HepG2 (cell line): ENCODE results near the gene MCEE. TPM values are rescaled to one million over a fixed set of nuclear protein-coding genes. Genes with fewer than 3 reads are reported as not detected.

ENCODE experiments used
- ATAC-seq: fragments of 200-7000 bp; cut with Tn5 transposase; 3 replicates; pipeline ENCODE4 v1.9.1; 2020; ENCODE audit warnings: mild to moderate bottlenecking, moderate library complexity
- BruUV-seq: library from RNA; stranded (reverse); fragments of 400-500 nt; replicated peaks from 2 replicates; lab custom pipeline; 2021; lab: Mats Ljungman, UMichigan
- CTCF ChIA-PET: fragments of 300-600 bp; formaldehyde crosslinking; extraction: SDS; loops from one replicate; lab custom pipeline; 2021; ENCODE audit warnings: low total read pairs, inconsistent platforms, low intra/inter-chr PET ratio; lab: Yijun Ruan, JAX
- POLR2A ChIA-PET: fragments of 350-600 bp; sonication (Branson Sonifier 250); formaldehyde crosslinking; loops from one replicate; lab custom pipeline; 2020; ENCODE audit warnings: antibody characterized with exemption, inconsistent platforms; lab: Yijun Ruan, JAX
- DNase-seq: peaks from one replicate; pipeline ENCODE4 v3.0.0-alpha.2; 2015; ENCODE audit warnings: low spot score
- FAIRE-seq: peaks from 3 replicates; lab custom pipeline; 2011; peaks lifted over from hg19 to GRCh38; lab: Jason Lieb, UNC
- H2AFZ ChIP-seq: one replicate; pipeline ENCODE4 v1.6.1; 2011; ENCODE audit warnings: low read length, inconsistent platforms
- H3K27ac ChIP-seq: fragments of 300-600 bp; 3 replicates; pipeline ENCODE4 v1.8.0; 2011; ENCODE audit warnings: mixed run types, mild to moderate bottlenecking, mixed read lengths, low read length, inconsistent platforms; ENCODE audit not compliant: insufficient read depth; ENCODE audit errors: extremely low read length
- H3K27me3 ChIP-seq, 2 experiments: fragments of 200-600 bp in 1 of 2; 2 replicates in 1 of 2; 3 replicates in 1 of 2; pipeline versions ENCODE4 v1.6.0 to v1.8.0; 2011; ENCODE audit warnings: low read length in 2 of 2, mild to moderate bottlenecking in 2 of 2, moderate library complexity in 2 of 2, inconsistent platforms in 1 of 2; ENCODE audit not compliant: insufficient read depth in 2 of 2, control insufficient read depth in 1 of 2
- H3K36me3 ChIP-seq, 2 experiments: fragments of 200-600 bp in 1 of 2; replicated peaks in 1 of 2; 2 replicates in 1 of 2; 3 replicates in 1 of 2; pipeline versions ENCODE4 v1.5.1 to v1.8.0; 2011; ENCODE audit warnings: low read length in 2 of 2, inconsistent platforms in 1 of 2; ENCODE audit not compliant: insufficient read depth in 2 of 2, control insufficient read depth in 1 of 2
- H3K4me1 ChIP-seq: 2 replicates; pipeline ENCODE4 v1.5.1; 2012; ENCODE audit warnings: low read length, inconsistent platforms; ENCODE audit not compliant: insufficient read depth
- H3K4me2 ChIP-seq: 2 replicates; pipeline ENCODE4 v1.6.0; 2011; ENCODE audit warnings: low read depth, low read length, inconsistent platforms
- H3K4me3 ChIP-seq, 3 experiments: fragments of 200-600 bp in 1 of 3; sonication (generic), shearing (Covaris generic) in 1 of 3; replicated peaks in 1 of 3; 2 replicates each; pipeline ENCODE4 v1.5.1; 2011 to 2016; ENCODE audit warnings: low read length in 3 of 3, inconsistent platforms in 2 of 3, low read depth in 2 of 3, mild to moderate bottlenecking in 2 of 3, control low read depth in 1 of 3, mixed read lengths in 1 of 3; ENCODE audit not compliant: insufficient read depth in 1 of 3
- H3K79me2 ChIP-seq: one replicate; pipeline ENCODE4 v1.6.1; 2011; ENCODE audit warnings: low read length, inconsistent platforms; ENCODE audit not compliant: insufficient read depth
- H3K9ac ChIP-seq: 2 replicates; pipeline ENCODE4 v1.6.0; 2011; ENCODE audit warnings: mild to moderate bottlenecking, low read depth, low read length, inconsistent platforms; ENCODE audit not compliant: insufficient read depth
- H3K9me3 ChIP-seq: 2 replicates; pipeline ENCODE4 v1.5.1; 2012; ENCODE audit warnings: mild to moderate bottlenecking, low read length
- H4K20me1 ChIP-seq: 2 replicates; pipeline ENCODE4 v1.6.0; 2011; ENCODE audit warnings: inconsistent platforms, mild to moderate bottlenecking, low read length, moderate library complexity; ENCODE audit not compliant: insufficient read depth
- BRD4 ChIP-seq: sonication (generic); formaldehyde crosslinking; IDR thresholded peaks from 2 replicates; pipeline ENCODE4 v1.4.0; 2020; ENCODE audit warnings: missing genetic modification reagents
- CHCHD3 ChIP-seq: sonication (generic); formaldehyde crosslinking; IDR thresholded peaks from 2 replicates; pipeline ENCODE4 v1.8.0; 2022; ENCODE audit warnings: mild to moderate bottlenecking, missing genetic modification reagents, moderate library complexity
- IKZF1 ChIP-seq: fragments of 450-650 bp; IDR thresholded peaks from 2 replicates; pipeline ENCODE4 v1.7.1; 2016
- TAF15 ChIP-seq: fragments of 200-400 bp; formaldehyde crosslinking; IDR thresholded peaks from one replicate; pipeline ENCODE4 v1.6.1; 2018; ENCODE audit warnings: mild to moderate bottlenecking, low read depth, low read length; ENCODE audit not compliant: poor library complexity, severe bottlenecking
- TBX2 ChIP-seq: sonication (generic); formaldehyde crosslinking; IDR thresholded peaks from 2 replicates; pipeline ENCODE4 v1.5.0; 2020; ENCODE audit warnings: missing genetic modification reagents, mild to moderate bottlenecking, borderline replicate concordance
- THAP11 ChIP-seq: IDR thresholded peaks from 2 replicates; pipeline ENCODE4 v1.6.1; 2016; ENCODE audit warnings: missing biosample characterization, missing genetic modification reagents
- WGBS: methylation state at CpG from one replicate; pipeline ENCODE4 v1.1.6; 2017; ENCODE audit warnings: low lambda C conversion rate; 5-methylcytosine and 5-hydroxymethylcytosine counted together
- in situ Hi-C: cut with HindIII; loops from 2 replicates; pipeline ENCODE4 v1.10.0; 2017; ENCODE audit warnings: low pct_unique_long_range_greater_than_20kb; ENCODE audit not compliant: extremely low pct_ligation_motif_present
- intact Hi-C: fragments of 100-400 bp; cut with micrococcal nuclease; formaldehyde crosslinking; loops from one replicate; pipeline ENCODE4 v1.10.0; 2022; ENCODE audit not compliant: unreplicated experiment
- polyA plus RNA-seq, 8 experiments: library from polyadenylated mRNA; depleted of rRNA in 3 of 8; stranded (reverse) in 7 of 8; unstranded in 1 of 8; fragments of >200 nt; fragmentation: Illumina TruSeq in 4 of 8; extraction: Trizol in 4 of 8; gene quantifications; 2 replicates each; pipeline versions ENCODE4 v1.2.1 to v1.2.3, GENCODE V29; 2011 to 2016; ENCODE audit warnings: low read depth in 4 of 8, missing spikeins in 1 of 8, mixed read lengths in 1 of 8; ENCODE audit not compliant: insufficient read depth in 1 of 8
- total RNA-seq, 5 experiments: library from RNA; depleted of rRNA; stranded (reverse); fragments of >200 nt; fragmentation: Illumina TruSeq; extraction: Trizol; gene quantifications; 2 replicates each; pipeline ENCODE4 v1.2.3, GENCODE V29; 2016; ENCODE audit warnings: low read depth in 1 of 5
- TF ChIP-seq, protein P1 (sequence below), 2 experiments: fragments of 450-650 bp in 1 of 2; sonication (generic) in 1 of 2; formaldehyde crosslinking; IDR thresholded peaks; 2 replicates each; pipeline versions ENCODE4 v1.5.0 to v1.8.0; 2020 to 2022; ENCODE audit warnings: mild to moderate bottlenecking in 1 of 2, missing genetic modification reagents in 1 of 2
- TF ChIP-seq, protein P2 (sequence below): sonication (generic); formaldehyde crosslinking; IDR thresholded peaks from 2 replicates; pipeline ENCODE4; 2020; ENCODE audit warnings: missing genetic modification reagents, mild to moderate bottlenecking, borderline replicate concordance
- TF ChIP-seq, protein P3 (sequence below): IDR thresholded peaks from 2 replicates; pipeline ENCODE4 v1.6.1; 2018; ENCODE audit warnings: missing genetic modification reagents
- TF ChIP-seq, protein P4 (sequence below): conservative IDR thresholded peaks from 2 replicates; pipeline ENCODE4 v1.6.1; 2018; ENCODE audit warnings: missing genetic modification reagents

Gene MCEE
- total and polyA plus RNA-seq, 2 of the 13 experiments (the other 11 are each of a cell fraction or from before 2014, with no cell fraction given) = 32.0 to 66.9 TPM

DNA sequence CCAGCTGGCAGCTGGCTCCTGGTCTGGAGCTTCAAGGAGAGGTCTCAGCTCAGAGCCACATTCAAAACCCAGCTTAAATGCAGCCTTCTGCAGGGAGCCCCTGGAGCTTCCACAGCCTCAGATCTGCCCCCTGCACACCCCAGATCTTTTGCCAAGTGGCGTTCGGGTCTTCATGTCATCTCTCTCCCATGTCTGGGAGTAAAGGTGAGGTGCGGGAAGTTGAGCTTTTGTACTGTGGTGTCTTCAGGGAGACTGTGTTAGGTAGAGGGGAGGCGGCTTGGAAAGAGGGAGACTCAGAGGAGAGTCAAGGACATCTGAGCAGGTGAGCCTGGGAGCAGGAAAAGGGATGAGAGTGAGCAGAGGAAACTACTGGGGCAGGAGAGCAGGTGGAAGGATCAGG, 25.8 kb upstream of the MCEE start:
- Histone ChIP-seq H3K9ac (no peak overlapping the region), H2AFZ (no peak overlapping the region), H3K79me2 (no peaks in the 10 kb centered on the region), H3K27me3 (peaks cover 0 to 26% of the 10 kb centered on the region in 2 experiments; a peak in 3 of 5 replicates), H3K4me3 (no peak overlapping the region), H3K27ac (no peak overlapping the region), H3K4me2 (no peak overlapping the region), H3K36me3 (no peaks in the 10 kb centered on the region), H4K20me1 (no peaks in the 10 kb centered on the region), H3K9me3 (no peaks in the 10 kb centered on the region), H3K4me1 (no peaks in the 10 kb centered on the region)
- TF ChIP-seq IKZF1 = no peak
- TF ChIP-seq, protein P1, sequence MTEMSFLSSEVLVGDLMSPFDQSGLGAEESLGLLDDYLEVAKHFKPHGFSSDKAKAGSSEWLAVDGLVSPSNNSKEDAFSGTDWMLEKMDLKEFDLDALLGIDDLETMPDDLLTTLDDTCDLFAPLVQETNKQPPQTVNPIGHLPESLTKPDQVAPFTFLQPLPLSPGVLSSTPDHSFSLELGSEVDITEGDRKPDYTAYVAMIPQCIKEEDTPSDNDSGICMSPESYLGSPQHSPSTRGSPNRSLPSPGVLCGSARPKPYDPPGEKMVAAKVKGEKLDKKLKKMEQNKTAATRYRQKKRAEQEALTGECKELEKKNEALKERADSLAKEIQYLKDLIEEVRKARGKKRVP (CRISPR knock-in tag; IDR thresholded peaks at IDR 0.05) = no peak
- no peak for TF ChIP-seq CHCHD3
- no peak for TF ChIP-seq TBX2 (CRISPR knock-in tag)
- no peak for TF ChIP-seq BRD4 (CRISPR knock-in tag)
- TF ChIP-seq, protein P2, sequence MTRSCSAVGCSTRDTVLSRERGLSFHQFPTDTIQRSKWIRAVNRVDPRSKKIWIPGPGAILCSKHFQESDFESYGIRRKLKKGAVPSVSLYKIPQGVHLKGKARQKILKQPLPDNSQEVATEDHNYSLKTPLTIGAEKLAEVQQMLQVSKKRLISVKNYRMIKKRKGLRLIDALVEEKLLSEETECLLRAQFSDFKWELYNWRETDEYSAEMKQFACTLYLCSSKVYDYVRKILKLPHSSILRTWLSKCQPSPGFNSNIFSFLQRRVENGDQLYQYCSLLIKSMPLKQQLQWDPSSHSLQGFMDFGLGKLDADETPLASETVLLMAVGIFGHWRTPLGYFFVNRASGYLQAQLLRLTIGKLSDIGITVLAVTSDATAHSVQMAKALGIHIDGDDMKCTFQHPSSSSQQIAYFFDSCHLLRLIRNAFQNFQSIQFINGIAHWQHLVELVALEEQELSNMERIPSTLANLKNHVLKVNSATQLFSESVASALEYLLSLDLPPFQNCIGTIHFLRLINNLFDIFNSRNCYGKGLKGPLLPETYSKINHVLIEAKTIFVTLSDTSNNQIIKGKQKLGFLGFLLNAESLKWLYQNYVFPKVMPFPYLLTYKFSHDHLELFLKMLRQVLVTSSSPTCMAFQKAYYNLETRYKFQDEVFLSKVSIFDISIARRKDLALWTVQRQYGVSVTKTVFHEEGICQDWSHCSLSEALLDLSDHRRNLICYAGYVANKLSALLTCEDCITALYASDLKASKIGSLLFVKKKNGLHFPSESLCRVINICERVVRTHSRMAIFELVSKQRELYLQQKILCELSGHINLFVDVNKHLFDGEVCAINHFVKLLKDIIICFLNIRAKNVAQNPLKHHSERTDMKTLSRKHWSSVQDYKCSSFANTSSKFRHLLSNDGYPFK (CRISPR knock-in tag) = no peak
- TF ChIP-seq THAP11 (CRISPR knock-in tag) = no peak
- TF ChIP-seq, protein P3, sequence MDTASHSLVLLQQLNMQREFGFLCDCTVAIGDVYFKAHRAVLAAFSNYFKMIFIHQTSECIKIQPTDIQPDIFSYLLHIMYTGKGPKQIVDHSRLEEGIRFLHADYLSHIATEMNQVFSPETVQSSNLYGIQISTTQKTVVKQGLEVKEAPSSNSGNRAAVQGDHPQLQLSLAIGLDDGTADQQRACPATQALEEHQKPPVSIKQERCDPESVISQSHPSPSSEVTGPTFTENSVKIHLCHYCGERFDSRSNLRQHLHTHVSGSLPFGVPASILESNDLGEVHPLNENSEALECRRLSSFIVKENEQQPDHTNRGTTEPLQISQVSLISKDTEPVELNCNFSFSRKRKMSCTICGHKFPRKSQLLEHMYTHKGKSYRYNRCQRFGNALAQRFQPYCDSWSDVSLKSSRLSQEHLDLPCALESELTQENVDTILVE (CRISPR knock-in tag) = no peak
- TF ChIP-seq, protein P4, sequence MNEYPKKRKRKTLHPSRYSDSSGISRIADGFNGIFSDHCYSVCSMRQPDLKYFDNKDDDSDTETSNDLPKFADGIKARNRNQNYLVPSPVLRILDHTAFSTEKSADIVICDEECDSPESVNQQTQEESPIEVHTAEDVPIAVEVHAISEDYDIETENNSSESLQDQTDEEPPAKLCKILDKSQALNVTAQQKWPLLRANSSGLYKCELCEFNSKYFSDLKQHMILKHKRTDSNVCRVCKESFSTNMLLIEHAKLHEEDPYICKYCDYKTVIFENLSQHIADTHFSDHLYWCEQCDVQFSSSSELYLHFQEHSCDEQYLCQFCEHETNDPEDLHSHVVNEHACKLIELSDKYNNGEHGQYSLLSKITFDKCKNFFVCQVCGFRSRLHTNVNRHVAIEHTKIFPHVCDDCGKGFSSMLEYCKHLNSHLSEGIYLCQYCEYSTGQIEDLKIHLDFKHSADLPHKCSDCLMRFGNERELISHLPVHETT (CRISPR knock-in tag) = no peak
- no peak for TF ChIP-seq TAF15
- ChIA-PET CTCF (interaction anchor here (3.1 kb wide), 1 partner anchor 55 kb away, joined by 24 read pairs; no protein-coding TSS in a partner anchor), POLR2A (no interaction called here)
- intact Hi-C loops (loop anchor here (1.0 to 5.0 kb wide), 2 partner anchors 56 to 126 kb away; no protein-coding TSS in a partner anchor), in situ Hi-C loops (loop anchor here (5.0 kb wide), 1 partner anchor 54 kb away; no protein-coding TSS in a partner anchor)
- no peak for FAIRE-seq
- BruUV-seq = no TSS peak
- ATAC-seq = no peak
- WGBS = 59% methylated on average over 4 of the region's 4 CpGs
- no peak for DNase-seq
